ENCODE results near the gene TMEM259.
"Not testable (repeated sequence)": the region's sequence is repeated elsewhere in the genome, so short reads cannot be mapped to it uniquely, and the experiment has no call there.

Gene TMEM259

GRCh38 chr19:1039646-1040475 is 18.9 kb upstream of the TMEM259 start, which contains the start of gene ABCA7:
ABCA7 (plus strand) TSS chr19:1040107; CDS start chr19:1041362, 1,255 bp downstream.
- DNase-seq (ENCODE audit: low read depth) = peak; percentile 99

GRCh38 chr19:1038978-1039645 is 18.2 kb upstream of the TMEM259 start:
- DNase-seq (ENCODE audit: low read depth) = no peak

DNA sequence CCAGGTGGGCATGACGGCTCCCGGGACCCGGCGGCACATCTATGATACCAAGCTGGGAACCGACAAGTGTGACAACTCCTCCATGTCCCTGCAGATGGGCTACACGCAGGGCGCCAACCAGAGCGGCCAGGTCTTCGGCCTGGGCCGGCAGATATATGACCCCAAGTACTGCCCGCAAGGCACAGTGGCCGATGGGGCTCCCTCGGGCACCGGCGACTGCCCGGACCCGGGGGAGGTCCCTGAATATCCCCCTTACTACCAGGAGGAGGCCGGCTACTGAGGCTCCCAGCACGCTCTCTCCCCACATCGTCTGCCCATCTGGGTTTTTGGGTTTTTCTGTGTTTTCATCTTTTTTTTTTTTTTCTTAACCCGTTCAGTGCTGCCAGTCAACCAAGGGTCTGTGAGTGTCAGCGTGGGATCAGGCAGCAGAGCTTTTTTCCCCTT is 16.7 kb upstream of the TMEM259 start:
- DNase-seq (ENCODE audit: low read depth) = no peak

DNA sequence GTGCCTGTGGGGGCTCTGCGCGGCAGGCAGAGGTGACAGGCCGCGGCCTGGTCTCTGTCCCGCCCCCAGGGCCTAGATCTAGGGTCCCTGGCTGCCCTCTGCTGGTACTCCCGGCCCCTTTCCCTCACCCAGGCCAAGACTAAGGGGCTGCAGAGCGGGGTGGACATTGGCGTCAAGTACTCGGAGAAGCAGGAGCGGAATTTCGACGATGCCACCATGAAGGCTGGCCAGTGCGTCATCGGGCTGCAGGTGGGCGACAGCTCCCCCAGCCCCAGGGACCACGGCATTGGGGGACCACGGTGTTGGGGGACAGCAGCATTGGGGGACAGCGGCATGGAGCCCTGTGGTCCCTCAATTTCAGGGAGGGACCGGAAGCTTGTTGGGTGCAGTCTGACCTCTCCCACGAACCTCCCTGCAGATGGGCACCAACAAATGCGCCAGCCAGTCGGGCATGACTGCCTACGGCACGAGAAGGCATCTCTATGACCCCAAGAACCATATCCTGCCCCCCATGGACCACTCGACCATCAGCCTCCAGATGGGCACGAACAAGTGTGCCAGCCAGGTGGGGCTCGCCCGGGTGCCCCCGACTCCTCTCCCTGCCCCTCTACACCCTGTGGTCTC is 15.2 kb upstream of the TMEM259 start:
- no peak for DNase-seq (ENCODE audit: low read depth)

DNA sequence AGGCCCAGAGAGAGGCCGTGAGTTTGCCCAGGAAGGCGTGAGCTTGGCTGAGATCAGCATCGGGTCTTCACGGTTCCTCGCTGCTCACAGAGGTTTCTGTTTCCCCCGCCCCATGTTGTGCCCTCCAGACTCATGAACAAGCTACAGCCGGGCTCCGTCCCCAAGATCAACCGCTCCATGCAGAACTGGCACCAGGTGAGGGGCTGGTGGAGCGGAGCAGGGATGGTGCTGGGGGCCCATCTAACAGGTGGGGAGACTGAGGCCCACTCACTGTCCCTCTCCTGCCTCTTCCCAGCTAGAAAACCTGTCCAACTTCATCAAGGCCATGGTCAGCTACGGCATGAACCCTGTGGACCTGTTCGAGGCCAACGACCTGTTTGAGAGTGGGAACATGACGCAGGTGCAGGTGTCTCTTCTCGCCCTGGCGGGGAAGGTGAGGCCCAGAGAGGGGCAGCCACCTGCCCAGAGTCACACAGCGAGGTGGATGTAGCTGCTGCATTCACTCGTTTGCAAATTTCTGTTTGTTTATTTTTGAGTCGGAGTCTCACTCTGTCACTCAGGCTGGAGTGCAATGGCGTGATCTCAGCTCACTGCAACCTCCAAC is 11.4 kb upstream of the TMEM259 start:
- no peak for DNase-seq (ENCODE audit: low read depth)

GRCh38 chr19:1028062-1028926 is 7.4 kb upstream of the TMEM259 start:
- DNase-seq (ENCODE audit: low read depth) = no peak

DNA sequence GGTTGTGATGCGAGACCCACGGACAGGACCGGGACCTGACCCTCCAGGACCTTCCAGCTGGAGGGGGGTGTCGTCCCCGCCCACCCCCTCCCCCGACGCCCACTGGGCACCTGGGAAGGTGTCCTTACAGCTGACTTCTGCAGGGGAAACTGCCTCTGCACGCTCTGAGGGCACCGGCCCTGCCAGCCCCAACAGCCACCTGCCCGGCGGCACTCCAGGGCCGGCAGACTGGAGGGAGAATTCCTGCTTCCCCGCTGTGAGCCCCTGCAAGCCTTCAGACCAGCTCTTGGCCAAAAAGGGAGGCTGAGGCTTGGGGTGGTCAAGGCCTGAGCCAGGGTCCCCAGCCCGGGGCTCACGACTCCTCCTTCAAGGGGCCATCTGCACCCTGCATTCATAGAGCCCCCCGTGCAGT is 6.7 kb upstream of the TMEM259 start:
- no peak for DNase-seq (ENCODE audit: low read depth)

- no peak for DNase-seq (ENCODE audit: low read depth)
Observed at GRCh38 chr19:1026783-1027649, 6.1 kb upstream of the TMEM259 start.

GRCh38 chr19:1025960-1026782 is 5.2 kb upstream of the TMEM259 start, which contains the start of gene CNN2:
CNN2 (plus strand) TSS chr19:1026608; CDS start chr19:1026662, 54 bp downstream.
- peak; percentile 46 for DNase-seq (ENCODE audit: low read depth)

GRCh38 chr19:1025080-1025479 is 4.2 kb upstream of the TMEM259 start:
- DNase-seq (ENCODE audit: low read depth) = not testable (repeated sequence)

- DNase-seq (ENCODE audit: low read depth) = not testable (repeated sequence)
Observed at GRCh38 chr19:1023883-1024188, 2.9 kb upstream of the TMEM259 start.

- DNase-seq (ENCODE audit: low read depth) = no peak
Observed at GRCh38 chr19:1019980-1020867, 699 bp downstream of the TMEM259 start.

GRCh38 chr19:1019616-1019961 is 1.3 kb downstream of the TMEM259 start:
- no peak for DNase-seq (ENCODE audit: low read depth)

- no peak for DNase-seq (ENCODE audit: low read depth)
Observed at GRCh38 chr19:1018932-1019615, 1.8 kb downstream of the TMEM259 start.

DNA sequence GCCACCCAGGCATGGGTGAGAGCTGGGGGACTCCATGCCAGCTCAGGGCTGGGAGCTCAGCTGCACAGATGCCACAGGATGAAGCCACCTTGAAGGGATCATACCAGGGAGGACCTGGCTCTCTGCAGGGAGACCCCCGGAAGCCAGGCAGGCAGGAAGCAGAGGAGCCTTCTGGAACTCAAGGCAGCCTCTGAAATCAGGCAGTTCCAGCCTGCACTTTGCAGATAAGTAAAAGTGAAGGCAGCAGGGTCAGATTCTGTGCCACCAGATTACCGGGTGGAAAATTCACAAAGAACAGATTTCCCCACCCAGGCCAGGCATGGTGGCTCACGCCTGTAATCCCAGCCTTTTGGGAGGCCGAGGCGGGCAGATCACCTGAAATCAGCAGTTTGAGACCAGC is 2.5 kb downstream of the TMEM259 start:
- no peak for DNase-seq (ENCODE audit: low read depth)

GRCh38 chr19:1017906-1018305 is 3.0 kb downstream of the TMEM259 start:
- DNase-seq (ENCODE audit: low read depth) = no peak

DNA sequence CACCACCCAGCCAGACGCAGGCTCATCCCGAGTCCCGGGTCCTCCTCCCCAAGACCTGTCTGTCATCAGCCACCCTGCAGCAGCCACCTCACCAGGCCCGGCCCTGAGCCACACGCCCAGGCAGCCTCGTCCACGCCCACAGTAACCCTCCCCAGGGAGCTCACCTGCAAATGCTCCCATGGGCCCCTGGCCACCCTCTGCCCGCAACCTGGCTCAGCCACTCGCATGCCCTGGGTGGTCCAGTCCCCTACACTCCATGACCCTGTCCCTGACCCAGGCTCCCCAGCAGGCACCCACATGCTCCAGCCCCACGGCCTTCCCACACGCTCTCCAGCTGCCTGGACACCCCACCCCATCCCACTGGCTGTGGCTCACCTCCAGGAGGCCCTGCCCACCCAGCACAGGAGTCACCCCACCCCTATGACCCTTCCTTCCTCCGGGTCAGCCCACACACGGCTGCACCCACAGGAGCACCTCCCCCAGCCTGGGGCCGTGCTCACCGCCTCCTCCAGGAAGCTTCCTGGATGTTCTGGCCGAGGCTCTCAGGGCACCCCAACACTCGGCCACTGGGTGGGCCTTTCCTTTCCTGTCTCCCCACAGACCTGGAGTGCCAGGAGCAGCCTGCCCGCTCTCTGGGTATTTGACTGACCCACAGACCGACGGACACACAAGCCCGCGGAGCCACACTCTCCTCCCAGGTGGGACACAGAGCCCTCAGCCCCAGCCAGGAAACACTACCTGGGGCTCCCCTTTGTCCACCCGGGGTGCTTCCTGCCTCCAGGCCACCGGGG is 3.6 kb downstream of the TMEM259 start:
- DNase-seq (ENCODE audit: low read depth) = no peak

All from stimulated activated CD8-positive, alpha-beta memory T cell treated with anti-CD3 and anti-CD28 coated beads, Interleukin-4, amount 100 ng/mL, for 24 hours (primary cell).